Middle frontal gyrus (tissue), 1 donor: ENCODE data around the gene MAGEB18.

Experiments
- DNase-seq: peaks from one replicate; pipeline ENCODE4 v3.0.0-alpha.2; 2015; ENCODE audit warnings: low spot score; ENCODE audit errors: extremely low spot score

The MAGEB18 gene

GRCh38 chrX:26138274-26138673, at the start of gene MAGEB18:
MAGEB18 (plus strand) TSS chrX:26138343; CDS start chrX:26138986, 643 bp downstream.
- no peak for DNase-seq

DNA sequence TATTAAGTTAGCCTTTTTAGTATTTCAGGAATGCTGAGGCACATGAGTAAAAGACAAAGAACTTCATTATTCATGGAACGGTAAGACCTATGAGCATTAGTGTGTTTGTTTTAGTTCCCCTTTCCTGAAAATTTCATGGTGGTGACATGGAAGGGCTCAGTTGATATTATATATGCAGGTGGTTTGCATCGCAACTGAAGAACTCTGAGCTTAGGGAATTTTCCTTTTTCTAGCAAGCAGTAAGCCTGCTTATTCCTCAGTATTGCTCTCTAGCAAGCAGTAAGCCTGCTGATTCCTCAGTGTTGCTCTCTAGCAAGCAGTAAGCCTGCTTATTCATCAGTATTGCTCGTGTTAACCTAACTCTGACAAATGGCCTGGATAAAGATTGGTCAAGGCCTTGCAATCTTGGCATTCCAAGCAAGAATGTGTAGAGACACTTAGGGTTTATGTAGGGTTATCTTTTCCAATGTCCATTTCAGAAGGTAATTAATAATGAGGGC, 37.7 kb upstream of the MAGEB18 start:
- DNase-seq = no peak

DNA sequence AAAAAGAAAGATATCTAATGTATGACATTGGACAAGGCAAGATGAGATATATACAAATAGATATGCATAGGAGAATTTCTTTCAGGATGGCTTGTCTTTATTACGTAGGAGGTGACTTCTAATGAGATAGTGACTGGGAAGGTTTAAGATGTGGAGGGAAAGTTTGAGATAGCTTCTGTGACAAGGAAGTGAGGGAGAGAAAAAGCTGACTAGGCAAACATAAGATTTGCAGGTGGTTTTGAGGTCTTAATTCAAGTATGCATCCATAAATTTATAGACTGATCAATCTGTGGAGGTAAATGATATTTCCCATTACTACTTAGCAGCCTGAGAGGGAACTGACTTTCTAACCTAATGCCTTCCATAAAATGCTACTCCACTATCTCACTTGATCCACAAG, 29.0 kb upstream of the MAGEB18 start:
- no peak for DNase-seq

DNA sequence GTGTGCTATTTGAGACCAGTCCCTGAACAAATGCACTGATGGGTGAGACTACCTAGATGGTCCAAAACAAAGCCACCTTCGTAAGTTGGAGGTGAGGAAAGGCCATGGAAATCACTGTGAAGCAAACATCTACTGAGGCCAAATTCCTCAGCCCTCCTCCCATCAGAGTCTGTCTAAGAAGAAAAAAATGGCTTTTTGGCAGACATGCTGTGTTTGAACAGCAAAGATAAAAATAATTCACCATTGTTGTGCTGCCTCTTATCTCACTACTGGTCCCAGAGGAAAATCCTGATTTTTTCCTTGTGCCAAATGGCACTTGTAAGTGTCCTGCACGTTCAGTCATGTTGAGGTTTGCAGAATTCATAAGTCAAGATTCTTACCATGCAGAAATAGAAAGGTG, 7.9 kb downstream of the MAGEB18 start:
- DNase-seq = no peak

GRCh38 chrX:26160301-26160700, 22.2 kb downstream of the MAGEB18 start, which contains the start of gene MAGEB6B:
MAGEB6B (plus strand) TSS chrX:26160601; CDS start chrX:26160601, 0 bp downstream.
- no peak for DNase-seq
